ENCODE data around the gene HNF4A.
"Not testable (repeated sequence)": the region's sequence is repeated elsewhere in the genome, so short reads cannot be mapped to it uniquely, and the experiment has no call there.

The HNF4A gene

GRCh38 chr20:44468044-44468782 is 112.7 kb downstream of the HNF4A start:
- DNase-seq (ENCODE audit: low read depth in 2 of 2): no peak

GRCh38 chr20:44470327-44470726 is 114.8 kb downstream of the HNF4A start:
- no peak for DNase-seq (ENCODE audit: low read depth in 2 of 2)

- DNase-seq (ENCODE audit: low read depth in 2 of 2): no peak
These were observed 116.0 kb downstream of the HNF4A start for GRCh38 chr20:44471481-44471882.

GRCh38 chr20:44472283-44472682 is 116.8 kb downstream of the HNF4A start:
- DNase-seq (ENCODE audit: low read depth in 2 of 2): not testable (repeated sequence)

GRCh38 chr20:44475372-44475693 is 119.8 kb downstream of the HNF4A start:
- no peak for DNase-seq (ENCODE audit: low read depth in 2 of 2)

- peak; percentile 82 to 90 for DNase-seq (ENCODE audit: low read depth in 2 of 2)
These were observed 120.4 kb downstream of the HNF4A start, which contains the start of gene TTPAL for GRCh38 chr20:44475694-44476560. TSS of gene TTPAL (plus strand) at chr20:44475874. CDS start at chr20:44480000, 4,126 bp downstream.

GRCh38 chr20:44477151-44477550 is 121.7 kb downstream of the HNF4A start:
- DNase-seq (ENCODE audit: low read depth in 2 of 2): no peak

GRCh38 chr20:44478206-44478605 is 122.7 kb downstream of the HNF4A start:
- DNase-seq (ENCODE audit: low read depth in 2 of 2): no peak

- no peak for DNase-seq (ENCODE audit: low read depth in 2 of 2)
These were observed 124.1 kb downstream of the HNF4A start for GRCh38 chr20:44479643-44480042.

- DNase-seq (ENCODE audit: low read depth in 2 of 2): no peak
These were observed 124.6 kb downstream of the HNF4A start for GRCh38 chr20:44480097-44480496.

- no peak for DNase-seq (ENCODE audit: low read depth in 2 of 2)
These were observed 126.4 kb downstream of the HNF4A start for GRCh38 chr20:44481719-44482416.

- DNase-seq (ENCODE audit: low read depth in 2 of 2): no peak
These were observed 127.6 kb downstream of the HNF4A start for GRCh38 chr20:44483112-44483511.
